GM23248 (cell line): ENCODE measurements around the gene UNC50.

Source experiments
- EZH2 ChIP-seq: fragments of 200-600 bp; sonication (generic); IDR thresholded peaks from 2 replicates; pipeline ENCODE4 v1.6.1; 2018; ENCODE audit warnings: antibody characterized with exemption, mild to moderate bottlenecking; ENCODE audit not compliant: insufficient read depth, poor library complexity, severe bottlenecking
- EZH2phosphoT487 ChIP-seq: fragments of 200-600 bp; sonication (generic); IDR thresholded peaks from 2 replicates; pipeline ENCODE4 v1.6.1; 2018; ENCODE audit warnings: antibody characterized with exemption, moderate library complexity, mild to moderate bottlenecking, low read depth; ENCODE audit not compliant: insufficient read depth

DNA sequence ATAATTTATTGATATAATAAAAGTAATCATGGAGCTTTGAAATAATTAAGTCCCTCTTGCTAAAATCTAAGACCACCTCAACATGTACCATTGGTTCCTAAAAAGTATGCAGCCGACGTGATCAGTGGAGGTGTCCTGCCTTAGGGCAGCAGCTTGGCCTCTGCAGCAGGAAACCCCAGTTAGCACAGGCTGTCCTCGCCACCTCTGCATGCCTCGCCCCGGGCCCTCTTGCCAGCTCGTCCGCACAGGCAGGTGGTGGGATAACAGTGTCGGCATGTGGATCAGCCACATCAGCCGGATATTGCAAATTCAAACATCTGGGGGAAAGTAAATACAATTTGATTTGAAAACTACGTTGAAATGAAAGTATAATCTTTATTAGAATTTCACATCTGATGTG, 23.0 kb upstream of the UNC50 start:
- TF ChIP-seq EZH2: no peak
- no peak for TF ChIP-seq EZH2phosphoT487
